HG03575 (cell line): Measurements from ENCODE around the gene PTPN5.

Source experiments
- ATAC-seq: cut with Tn5 transposase; IDR thresholded peaks from one replicate; pipeline ENCODE4 v1.9.1; 2021; ENCODE audit not compliant: unreplicated experiment, insufficient number of reproducible peaks, low FRiP score; ENCODE audit errors: extremely low read depth

Gene PTPN5

GRCh38 chr11:18775492-18776292, 15.9 kb downstream of the PTPN5 start:
- peak; percentile 48 for ATAC-seq

GRCh38 chr11:18774801-18775200, 16.8 kb downstream of the PTPN5 start:
- no peak for ATAC-seq

GRCh38 chr11:18773681-18774080, 17.9 kb downstream of the PTPN5 start:
- no peak for ATAC-seq

- no peak for ATAC-seq
These were observed 18.5 kb downstream of the PTPN5 start for GRCh38 chr11:18773104-18773503.

GRCh38 chr11:18772211-18772610, 19.4 kb downstream of the PTPN5 start:
- no peak for ATAC-seq

- ATAC-seq = no peak
These were observed 20.1 kb downstream of the PTPN5 start for GRCh38 chr11:18771266-18772035.

- no peak for ATAC-seq
These were observed 21.0 kb downstream of the PTPN5 start for GRCh38 chr11:18770479-18771125.

- ATAC-seq = no peak
These were observed 21.7 kb downstream of the PTPN5 start for GRCh38 chr11:18769802-18770456.

GRCh38 chr11:18768978-18769377, 22.6 kb downstream of the PTPN5 start:
- no peak for ATAC-seq

GRCh38 chr11:18768472-18768901, 23.1 kb downstream of the PTPN5 start:
- ATAC-seq = peak; percentile 92

GRCh38 chr11:18766015-18766414, 25.6 kb downstream of the PTPN5 start:
- no peak for ATAC-seq

GRCh38 chr11:18765554-18765953, 26.0 kb downstream of the PTPN5 start:
- no peak for ATAC-seq

- no peak for ATAC-seq
These were observed 29.9 kb downstream of the PTPN5 start for GRCh38 chr11:18761741-18762140.

- no peak for ATAC-seq
These were observed 30.5 kb downstream of the PTPN5 start for GRCh38 chr11:18761144-18761543.

GRCh38 chr11:18757811-18758210, 33.8 kb downstream of the PTPN5 start:
- no peak for ATAC-seq

GRCh38 chr11:18756889-18757288, 34.7 kb downstream of the PTPN5 start:
- no peak for ATAC-seq

GRCh38 chr11:18754308-18754707, 37.3 kb downstream of the PTPN5 start:
- no peak for ATAC-seq

- ATAC-seq = no peak
These were observed 39.1 kb downstream of the PTPN5 start for GRCh38 chr11:18752502-18752901.

GRCh38 chr11:18750944-18751343, 40.7 kb downstream of the PTPN5 start:
- no peak for ATAC-seq
